GM19463 (cell line): ENCODE data around the gene TALDO1.
"Not testable (repeated sequence)": the region's sequence is repeated elsewhere in the genome, so short reads cannot be mapped to it uniquely, and the experiment has no call there.

ENCODE experiments used
- ATAC-seq: cut with Tn5 transposase; IDR thresholded peaks from one replicate; pipeline ENCODE4 v1.9.1; 2021; ENCODE audit warnings: mild to moderate bottlenecking, moderate library complexity; ENCODE audit not compliant: unreplicated experiment

Gene TALDO1

DNA sequence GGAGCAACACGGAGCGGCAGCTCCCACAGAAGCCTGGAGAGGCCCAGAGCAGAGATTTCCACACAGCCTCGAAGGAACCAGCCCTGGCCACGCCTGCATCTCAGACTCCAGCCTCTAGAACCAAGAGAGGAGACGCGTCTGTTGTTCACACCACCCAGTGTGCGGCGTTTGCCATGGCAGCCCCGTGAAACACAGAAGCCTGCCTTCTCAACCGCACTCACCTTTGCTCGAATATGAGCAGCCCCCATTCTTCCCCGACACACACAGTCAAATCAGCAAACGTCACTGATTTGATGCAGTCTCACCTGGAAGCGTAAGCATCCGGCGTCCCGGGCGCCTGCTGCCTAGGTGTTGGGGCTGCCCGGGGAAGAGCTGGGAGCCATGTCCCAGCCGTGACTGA lies 14.2 kb upstream of the TALDO1 start:
- no peak for ATAC-seq

DNA sequence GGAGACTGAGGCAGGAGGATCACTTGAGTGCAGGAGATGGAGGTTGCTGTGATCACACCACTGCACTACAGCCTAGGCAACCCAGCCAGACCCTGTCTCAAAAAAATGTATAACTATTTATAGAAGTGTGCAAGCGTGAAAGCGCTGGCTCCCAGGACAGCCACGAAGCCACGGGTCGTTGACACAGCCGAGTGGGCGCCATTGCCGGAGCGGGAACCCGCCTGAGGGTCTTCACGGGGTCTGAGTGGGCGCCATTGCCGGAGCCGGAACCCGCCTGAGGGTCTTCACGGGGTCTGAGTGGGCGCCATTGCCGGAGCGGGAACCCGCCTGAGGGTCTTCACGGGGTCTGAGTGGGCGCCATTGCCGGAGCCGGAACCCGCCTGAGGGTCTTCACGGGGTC lies 12.7 kb upstream of the TALDO1 start:
- ATAC-seq, result not testable (repeated sequence)

DNA sequence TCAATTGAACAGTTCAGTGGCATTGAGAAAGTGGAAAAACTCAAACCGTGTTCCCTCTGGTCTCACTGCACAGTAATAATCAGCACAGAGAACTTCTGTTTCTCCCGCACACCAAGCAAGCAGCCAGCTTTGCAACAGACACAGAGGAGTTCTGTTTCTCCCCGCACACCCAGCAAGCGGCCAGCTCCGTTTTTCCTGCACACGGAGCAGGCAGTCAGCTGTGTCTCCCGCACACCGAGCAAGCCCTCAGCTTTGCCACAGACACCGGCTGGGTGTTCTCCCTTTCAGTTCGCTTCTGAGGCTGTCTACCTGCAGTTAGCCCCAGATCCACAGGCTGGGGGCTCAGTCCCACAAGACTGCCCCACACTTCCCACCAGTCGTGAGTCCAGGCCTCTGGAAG lies 9.9 kb upstream of the TALDO1 start:
- no peak for ATAC-seq

- not testable (repeated sequence) for ATAC-seq
These were observed 9.4 kb upstream of the TALDO1 start for GRCh38 chr11:737899-738298.

- no peak for ATAC-seq
These were observed 5.1 kb upstream of the TALDO1 start for GRCh38 chr11:742156-742546.

DNA sequence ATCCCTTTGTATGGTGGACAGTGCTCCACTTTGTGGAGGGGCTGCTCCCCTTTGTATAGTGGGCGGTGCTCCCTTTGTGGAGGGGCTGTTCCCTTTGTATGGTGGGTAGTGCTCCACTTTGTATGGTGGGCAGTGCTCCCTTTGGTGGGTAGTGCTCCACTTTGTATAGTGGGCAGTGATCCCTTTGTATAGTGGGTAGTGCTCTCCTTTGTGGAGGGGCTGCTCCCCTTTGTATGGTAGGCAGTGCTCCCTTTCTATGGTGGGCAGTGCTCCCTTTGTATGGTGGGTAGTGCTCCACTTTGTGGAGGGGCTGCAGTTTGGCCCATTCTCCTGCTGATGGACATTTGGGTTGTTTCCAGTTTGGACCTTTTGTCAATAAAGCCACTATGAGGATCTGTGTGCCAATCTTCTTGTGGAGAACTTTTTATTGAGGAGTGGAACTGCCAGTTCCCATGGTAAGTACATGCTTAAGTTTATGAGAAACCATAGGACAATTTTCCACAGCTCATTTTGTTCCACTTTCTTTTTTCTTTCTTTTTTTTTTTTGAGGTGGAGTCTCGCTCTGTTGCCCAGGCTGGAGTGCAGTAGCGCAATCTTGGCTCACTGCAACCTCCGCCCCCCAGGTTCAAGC lies 4.6 kb upstream of the TALDO1 start:
- no peak for ATAC-seq

DNA sequence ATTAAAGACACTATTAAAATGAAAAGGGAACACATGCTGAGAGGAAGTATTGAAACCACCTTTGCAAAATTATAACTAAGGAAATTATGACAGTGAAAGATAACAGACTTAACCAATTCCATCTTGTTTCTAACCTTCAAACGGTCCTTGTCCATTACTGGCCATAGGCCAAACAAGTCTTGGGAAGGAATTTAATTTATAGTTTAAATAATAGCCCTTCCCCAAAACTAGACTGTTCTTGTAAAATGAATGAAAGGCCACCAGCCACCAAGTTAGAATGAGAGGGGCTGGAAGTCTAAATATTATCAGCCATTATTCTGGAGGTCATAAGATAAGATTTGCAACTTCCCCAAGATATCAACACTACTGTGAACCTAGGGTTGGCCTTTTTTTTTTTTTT lies 1.8 kb upstream of the TALDO1 start:
- no peak for ATAC-seq

GRCh38 chr11:746289-747157 lies 741 bp upstream of the TALDO1 start:
- peak; percentile 12 for ATAC-seq

DNA sequence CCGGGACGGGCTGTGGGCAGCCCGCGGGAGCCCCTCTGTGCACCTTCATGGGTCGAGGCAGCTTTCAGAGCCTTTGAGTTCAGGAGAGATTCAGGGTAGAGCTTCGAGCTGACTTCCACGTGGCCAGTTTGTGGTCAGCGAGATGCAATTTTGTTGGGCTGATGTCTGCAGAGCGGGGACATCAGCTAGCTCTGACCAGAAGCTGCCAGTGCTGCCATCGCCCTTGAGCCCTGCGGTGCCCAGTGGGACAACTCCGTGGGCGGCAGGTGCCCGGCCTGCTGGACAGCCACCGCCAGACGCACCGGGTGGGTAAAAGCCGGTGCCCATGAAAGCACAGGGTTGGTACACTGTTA lies 719 bp downstream of the TALDO1 start:
- no peak for ATAC-seq

- no peak for ATAC-seq
These were observed 2.5 kb downstream of the TALDO1 start for GRCh38 chr11:749731-750130.

DNA sequence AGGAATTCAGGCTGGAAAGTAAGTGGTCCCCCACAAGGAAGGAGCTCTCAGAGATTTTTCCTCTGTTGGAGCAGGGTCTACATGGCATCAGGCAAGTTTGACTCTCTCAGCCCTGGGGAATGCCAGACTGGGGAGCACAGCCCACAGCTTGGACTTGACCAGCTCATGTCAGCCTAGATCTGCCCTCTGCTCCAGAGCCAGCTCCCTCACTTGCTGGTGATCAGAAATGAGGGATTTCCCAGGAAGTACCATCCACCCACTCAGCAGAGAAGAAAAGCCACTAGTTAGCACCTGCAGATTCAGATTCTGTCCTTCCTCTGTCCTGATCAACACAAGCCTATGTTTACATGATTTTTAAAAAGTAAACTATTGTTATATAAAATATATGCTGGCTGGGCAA lies 13.0 kb downstream of the TALDO1 start:
- no peak for ATAC-seq

DNA sequence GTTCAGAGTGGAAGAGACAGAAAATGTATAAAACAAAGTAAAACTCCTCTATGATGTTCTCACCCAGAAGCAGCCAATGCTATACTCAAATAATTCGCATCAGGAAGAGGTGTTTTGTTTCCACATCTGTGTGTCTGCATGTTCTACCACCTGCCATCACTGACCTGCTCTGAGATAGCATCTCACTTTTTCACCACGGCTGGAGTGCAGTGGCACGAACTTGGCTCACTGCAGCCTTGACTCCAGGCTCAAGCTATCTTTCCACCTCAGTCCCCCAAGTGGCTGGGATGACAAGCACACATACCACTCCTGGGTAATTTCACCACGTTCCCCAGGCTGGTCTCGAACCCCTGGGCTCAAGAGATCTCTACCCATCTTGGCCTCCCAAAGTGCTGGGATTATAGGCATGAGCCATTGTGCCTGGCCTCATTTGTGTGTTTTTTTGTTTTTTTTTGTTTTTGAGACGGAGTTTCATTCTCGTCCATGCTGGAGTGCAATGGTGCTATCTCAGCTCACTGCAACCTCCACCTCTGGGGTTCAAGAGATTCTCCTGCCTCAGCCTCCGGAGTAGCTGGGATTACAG lies 14.4 kb downstream of the TALDO1 start:
- no peak for ATAC-seq

DNA sequence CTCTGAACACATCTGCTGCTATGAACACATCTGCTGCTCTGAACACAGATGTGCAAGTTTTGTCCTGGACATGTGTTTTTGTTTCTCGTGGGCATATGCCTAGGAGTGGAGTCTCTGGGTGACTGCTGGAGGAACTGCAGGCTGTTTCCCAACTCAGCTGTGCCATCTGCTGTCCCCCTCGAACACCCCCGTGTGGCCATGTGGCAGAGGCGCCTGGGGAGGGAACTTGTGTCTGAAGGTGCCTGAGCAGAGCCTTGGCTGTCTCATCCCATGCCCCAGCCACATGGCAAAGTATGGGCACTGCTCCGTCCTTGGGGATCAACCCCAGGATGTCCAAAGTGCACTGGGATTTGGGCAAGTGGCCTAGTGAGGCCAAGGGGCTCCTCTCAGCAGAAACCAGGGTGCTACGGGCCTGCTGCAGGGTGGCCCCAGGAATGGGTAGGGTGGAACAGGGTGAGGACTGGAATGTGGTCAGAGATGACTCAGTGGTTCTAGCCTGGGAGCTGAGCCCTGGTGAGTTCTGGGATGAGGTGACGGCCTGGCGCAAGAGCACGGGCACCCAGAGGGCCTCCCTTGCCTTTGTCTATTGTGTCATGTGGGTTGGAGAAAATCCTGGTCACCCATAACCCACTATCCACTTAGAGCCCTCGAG lies 15.3 kb downstream of the TALDO1 start:
- ATAC-seq, result no peak

- no peak for ATAC-seq
These were observed 15.8 kb downstream of the TALDO1 start for GRCh38 chr11:763073-763463.

GRCh38 chr11:763549-764321 lies 16.5 kb downstream of the TALDO1 start:
- no peak for ATAC-seq

GRCh38 chr11:764322-765024 lies 17.2 kb downstream of the TALDO1 start:
- ATAC-seq, result no peak

- no peak for ATAC-seq
These were observed 17.9 kb downstream of the TALDO1 start for GRCh38 chr11:765025-765801.

- no peak for ATAC-seq
These were observed 18.5 kb downstream of the TALDO1 start for GRCh38 chr11:765802-766091.

- ATAC-seq, result no peak
These were observed 19.1 kb downstream of the TALDO1 start for GRCh38 chr11:766106-766935.
